Sigmoid colon (tissue), 7 donors: ENCODE measurements around the gene TBCCD1. TPM values are rescaled to one million over a fixed set of nuclear protein-coding genes. Genes with fewer than 3 reads are reported as not detected.
"Not testable (repeated sequence)": the region's sequence is repeated elsewhere in the genome, so short reads cannot be mapped to it uniquely, and the experiment has no call there.

Experiments
- DNase-seq: peaks from one replicate; pipeline ENCODE4 v3.0.0-alpha.2; 2019
- H3K27ac ChIP-seq, 4 donors: fragments of 200-600 bp; sonication (generic); one replicate each; pipeline ENCODE4 v1.5.1; 2016 to 2019; ENCODE audit warnings: mild to moderate bottlenecking in 1 of 4
- H3K27me3 ChIP-seq, 3 donors: fragments of 200-600 bp; sonication (generic); one replicate each; pipeline ENCODE4 v1.5.1; 2019; ENCODE audit warnings: mild to moderate bottlenecking in 1 of 3
- H3K36me3 ChIP-seq, 4 donors: fragments of 200-600 bp; sonication (generic); one replicate each; pipeline ENCODE4 v1.5.1; 2016 to 2019
- H3K4me1 ChIP-seq, 4 donors: fragments of 200-600 bp; sonication (generic); one replicate each; pipeline ENCODE4 v1.5.1; 2017 to 2019
- H3K4me3 ChIP-seq, 4 donors: fragments of 200-600 bp; sonication (generic); one replicate each; pipeline ENCODE4 v1.5.1; 2017 to 2019; ENCODE audit warnings: mild to moderate bottlenecking in 2 of 4, moderate library complexity in 1 of 4
- H3K9me3 ChIP-seq, 4 donors: fragments of 200-600 bp in 3 of 4; sonication (generic) in 3 of 4; one replicate each; pipeline versions ENCODE4 v1.5.1 to v1.6.1; 2013 to 2019
- CTCF ChIP-seq, 4 experiments: fragments of 450-650 bp in 3 of 4; fragments of 200-600 bp in 1 of 4; IDR thresholded peaks; one replicate each; pipeline ENCODE4 v1.5.1; 2016 to 2019; ENCODE audit warnings: antibody characterized with exemption in 4 of 4, mild to moderate bottlenecking in 3 of 4, moderate library complexity in 2 of 4
- EP300 ChIP-seq, 4 donors: sonication (generic); formaldehyde crosslinking; IDR thresholded peaks; one replicate each; pipeline ENCODE4 v1.6.1; 2017; ENCODE audit warnings: antibody characterized with exemption in 4 of 4
- POLR2A ChIP-seq, 2 donors: fragments of 450-650 bp; IDR thresholded peaks; one replicate each; pipeline ENCODE4 v1.6.1; 2016; ENCODE audit warnings: antibody characterized with exemption in 2 of 2, mild to moderate bottlenecking in 2 of 2, moderate library complexity in 2 of 2
- POLR2AphosphoS5 ChIP-seq, 4 donors: sonication (generic); formaldehyde crosslinking; IDR thresholded peaks; one replicate each; pipeline ENCODE4 v1.6.1; 2017; ENCODE audit warnings: antibody characterized with exemption in 4 of 4
- WGBS, 2 donors: extraction: QIAGEN DNeasy Blood & Tissue Kit; methylation state at CpG; one replicate each; pipeline ENCODE4 v1.1.7; 2013; 5-methylcytosine and 5-hydroxymethylcytosine counted together
- intact Hi-C: fragments of 100-400 bp; cut with DNase I; formaldehyde crosslinking; loops from one replicate; pipeline ENCODE4 v1.15.1; 2023
- polyA plus RNA-seq, 3 donors: library from polyadenylated mRNA; stranded (reverse); fragments of 200-250 nt; gene quantifications; one replicate each; pipeline ENCODE4 v1.2.3, GENCODE V29; 2013
- total RNA-seq, 4 donors: library from RNA; depleted of rRNA; stranded (reverse); fragments of >200 nt; gene quantifications; one replicate each; pipeline ENCODE4 v1.1.0, GENCODE V29; 2016
- donor health status: healthy with polysubstance abuse.
- donor health status: Bipolar disorder and iron deficiency.
- donor health status: healthy.

TBCCD1 gene
- total and polyA plus RNA-seq, 7 donors, result 4.9 to 14.3 (median 9.7) TPM

GRCh38 chr3:186506191-186506739, 60.9 kb downstream of the TBCCD1 start:
- DNase-seq, result no peak
- Histone ChIP-seq H3K27ac (no peak overlapping the region), H3K4me1 (peaks cover 0 to 6% (median 0%) of the 10 kb centered on the region in 4 donors), H3K4me3 (no peak overlapping the region), H3K36me3 (no peaks in the 10 kb centered on the region), H3K9me3 (no peaks in the 10 kb centered on the region), H3K27me3 (no peaks in the 10 kb centered on the region)
- intact Hi-C loops, result no loop called here
- TF ChIP-seq CTCF (IDR thresholded peaks at IDR 0.05) (no peak), POLR2AphosphoS5 (IDR thresholded peaks at IDR 0.05) (no peak), EP300 (IDR thresholded peaks at IDR 0.05) (no peak), POLR2A (IDR thresholded peaks at IDR 0.05) (no peak)
- WGBS, 2 donors, result 74 to 78% methylated on average over 3 of the region's 3 CpGs

- H3K9me3 ChIP-seq, result no peaks in the 10 kb centered on the region
- TF ChIP-seq POLR2A (IDR thresholded peaks at IDR 0.05), result no peak
- no peak for TF ChIP-seq CTCF (IDR thresholded peaks at IDR 0.05)
- TF ChIP-seq EP300 (IDR thresholded peaks at IDR 0.05), result no peak
- no peak for TF ChIP-seq POLR2AphosphoS5 (IDR thresholded peaks at IDR 0.05)
- no peaks in the 10 kb centered on the region for H3K27me3 ChIP-seq
- H3K4me1 ChIP-seq, result peaks cover 0 to 6% (median 0%) of the 10 kb centered on the region in 4 donors
- no peak for DNase-seq
- no peaks in the 10 kb centered on the region for H3K36me3 ChIP-seq
- H3K27ac ChIP-seq, result peak overlapping the region in 1 of 4 donors; percentile 3
- peak overlapping the region in 2 of 4 donors; percentile 6 to 11 for H3K4me3 ChIP-seq
- 58 to 70% methylated on average over 6 of the region's 6 CpGs for WGBS, 2 donors
- intact Hi-C loops, result no loop called here
Observed at GRCh38 chr3:186502966-186503712, 64.0 kb downstream of the TBCCD1 start.

GRCh38 chr3:186502138-186502948, 64.8 kb downstream of the TBCCD1 start:
- Histone ChIP-seq H3K4me3 (peak overlapping the region in 2 of 4 donors; percentile 6 to 11), H3K4me1 (peaks cover 0 to 6% (median 0%) of the 10 kb centered on the region in 4 donors), H3K27me3 (no peaks in the 10 kb centered on the region), H3K9me3 (no peaks in the 10 kb centered on the region), H3K27ac (peak overlapping the region in 1 of 4 donors; percentile 3), H3K36me3 (no peaks in the 10 kb centered on the region)
- DNase-seq, result no peak
- no peak for TF ChIP-seq POLR2A (IDR thresholded peaks at IDR 0.05)
- no peak for TF ChIP-seq EP300 (IDR thresholded peaks at IDR 0.05)
- intact Hi-C loops, result no loop called here
- 48 to 55% methylated on average over 5 of the region's 5 CpGs for WGBS, 2 donors

GRCh38 chr3:186499949-186500348, 67.2 kb downstream of the TBCCD1 start:
- intact Hi-C loops, H3K4me3 ChIP-seq, H3K9me3 ChIP-seq, H3K27ac ChIP-seq, DNase-seq, H3K4me1 ChIP-seq, H3K36me3 ChIP-seq, H3K27me3 ChIP-seq: not testable (repeated sequence)
- 58 to 71% methylated on average over 3 of the region's 3 CpGs for WGBS, 2 donors

- DNase-seq, intact Hi-C loops, H3K9me3 ChIP-seq, H3K36me3 ChIP-seq, H3K27ac ChIP-seq, H3K4me1 ChIP-seq, H3K4me3 ChIP-seq, H3K27me3 ChIP-seq: not testable (repeated sequence)
- WGBS, 2 donors, result 91 to 97% methylated on average over 2 of the region's 2 CpGs
Observed at GRCh38 chr3:186498022-186498421, 69.1 kb downstream of the TBCCD1 start.

- Histone ChIP-seq H3K9me3 (no peaks in the 10 kb centered on the region), H3K4me3 (no peak overlapping the region), H3K36me3 (no peaks in the 10 kb centered on the region), H3K27ac (no peak overlapping the region), H3K27me3 (no peaks in the 10 kb centered on the region), H3K4me1 (no peaks in the 10 kb centered on the region)
- no peak for DNase-seq
- intact Hi-C loops, result no loop called here
- TF ChIP-seq POLR2AphosphoS5 (IDR thresholded peaks at IDR 0.05) (no peak), POLR2A (IDR thresholded peaks at IDR 0.05) (no peak), CTCF (IDR thresholded peaks at IDR 0.05) (no peak), EP300 (IDR thresholded peaks at IDR 0.05) (no peak)
- WGBS, 2 donors, result 93 to 94% methylated on average over 4 of the region's 4 CpGs
Observed at GRCh38 chr3:186497608-186498007, 69.5 kb downstream of the TBCCD1 start.
